SK-N-SH treated with all-trans-retinoic acid at 6 μM for 48 hours (cell line): ENCODE measurements around the gene CEP131.

Experiments
- ATAC-seq: fragments of 200-7000 bp; cut with Tn5 transposase; 3 replicates; pipeline ENCODE4 v1.9.1; 2020; ENCODE audit warnings: mild to moderate bottlenecking, moderate library complexity
- ARNTL ChIP-seq: fragments of 450-650 bp; formaldehyde crosslinking; IDR thresholded peaks from 2 replicates; pipeline ENCODE4 v1.5.0; 2020; ENCODE audit warnings: low read depth, mild to moderate bottlenecking, moderate library complexity, borderline replicate concordance
- BACH2 ChIP-seq: fragments of 250-450 bp; sonication (Bioruptor Pico); IDR thresholded peaks from 2 replicates; pipeline ENCODE4 v1.9.0; 2021; ENCODE audit warnings: mild to moderate bottlenecking, borderline replicate concordance
- CSDC2 ChIP-seq: fragments of 250-450 bp; sonication (Bioruptor Pico); IDR thresholded peaks from 2 replicates; pipeline ENCODE4 v1.5.0; 2020; ENCODE audit warnings: mild to moderate bottlenecking, moderate library complexity
- ESRRG ChIP-seq: fragments of 250-450 bp; sonication (Bioruptor Pico); IDR thresholded peaks from 2 replicates; pipeline ENCODE4 v1.6.1; 2021; ENCODE audit warnings: mild to moderate bottlenecking
- ISL1 ChIP-seq: fragments of 250-450 bp; sonication (Bioruptor Pico); IDR thresholded peaks from 2 replicates; pipeline ENCODE4 v2.1.2; 2022; ENCODE audit warnings: mild to moderate bottlenecking, moderate library complexity
- OSR1 ChIP-seq: fragments of 250-450 bp; sonication (Bioruptor Pico); IDR thresholded peaks from 2 replicates; pipeline ENCODE4 v1.8.0; 2022; ENCODE audit warnings: moderate library complexity, mild to moderate bottlenecking, inconsistent platforms
- PPARA ChIP-seq: fragments of 250-450 bp; sonication (Bioruptor Pico); IDR thresholded peaks from 2 replicates; pipeline ENCODE4 v1.5.0; 2020; ENCODE audit warnings: mild to moderate bottlenecking, borderline replicate concordance
- RARB ChIP-seq: fragments of 250-450 bp; sonication (Bioruptor Pico); IDR thresholded peaks from 2 replicates; pipeline ENCODE4 v1.8.0; 2021; ENCODE audit warnings: mild to moderate bottlenecking, moderate library complexity
- SNAI2 ChIP-seq: fragments of 250-450 bp; sonication (Bioruptor Pico); IDR thresholded peaks from 2 replicates; pipeline ENCODE4 v1.5.0; 2020; ENCODE audit warnings: mild to moderate bottlenecking, moderate library complexity
- TCF4 ChIP-seq: fragments of 250-450 bp; sonication (Bioruptor Pico); IDR thresholded peaks from 2 replicates; pipeline ENCODE4 v1.8.0; 2021; ENCODE audit warnings: mild to moderate bottlenecking, moderate library complexity, borderline replicate concordance
- TOX ChIP-seq: fragments of 250-450 bp; sonication (Bioruptor Pico); IDR thresholded peaks from 2 replicates; pipeline ENCODE4 v1.8.0; 2021; ENCODE audit warnings: mild to moderate bottlenecking, moderate library complexity, borderline replicate concordance
- ZC3H10 ChIP-seq: fragments of 250-450 bp; sonication (Bioruptor Pico); IDR thresholded peaks from 2 replicates; pipeline ENCODE4 v1.5.1; 2021; ENCODE audit warnings: mild to moderate bottlenecking, moderate library complexity
- ZFP3 ChIP-seq: fragments of 250-450 bp; sonication (Bioruptor Pico); IDR thresholded peaks from 2 replicates; pipeline ENCODE4 v1.5.0; 2020; ENCODE audit warnings: mild to moderate bottlenecking, moderate library complexity
- ZFP30 ChIP-seq: fragments of 450-650 bp; formaldehyde crosslinking; IDR thresholded peaks from 2 replicates; pipeline ENCODE4 v1.5.0; 2022; ENCODE audit warnings: mild to moderate bottlenecking, moderate library complexity
- ZNF565 ChIP-seq: fragments of 450-650 bp; formaldehyde crosslinking; conservative IDR thresholded peaks from 2 replicates; pipeline ENCODE4 v1.5.0; 2020; ENCODE audit warnings: low read depth, mild to moderate bottlenecking, moderate library complexity
- ZNF70 ChIP-seq: fragments of 450-650 bp; formaldehyde crosslinking; IDR thresholded peaks from 2 replicates; pipeline ENCODE4 v1.5.0; 2020; ENCODE audit warnings: mild to moderate bottlenecking, moderate library complexity
- ZNF8 ChIP-seq: fragments of 450-650 bp; formaldehyde crosslinking; IDR thresholded peaks from 2 replicates; pipeline ENCODE4 v1.5.0; 2020; ENCODE audit warnings: mild to moderate bottlenecking, moderate library complexity
- TF ChIP-seq, protein P1 (sequence below): fragments of 250-450 bp; sonication (Bioruptor Pico); IDR thresholded peaks from 2 replicates; pipeline ENCODE4 v1.8.0; 2021; ENCODE audit warnings: low read depth, mild to moderate bottlenecking, moderate library complexity, borderline replicate concordance
- TF ChIP-seq, protein P2 (sequence below): fragments of 250-450 bp; sonication (Bioruptor Pico); IDR thresholded peaks from 2 replicates; pipeline ENCODE4 v1.8.0; 2020; ENCODE audit warnings: mild to moderate bottlenecking, moderate library complexity, borderline replicate concordance
- TF ChIP-seq, protein P3 (sequence below): fragments of 250-450 bp; sonication (Bioruptor Pico); IDR thresholded peaks from 2 replicates; pipeline ENCODE4 v1.5.0; 2020; ENCODE audit warnings: mild to moderate bottlenecking, moderate library complexity
- TF ChIP-seq, protein P4 (sequence below): fragments of 250-450 bp; sonication (Bioruptor Pico); IDR thresholded peaks from 2 replicates; pipeline ENCODE4 v1.5.1; 2021; ENCODE audit warnings: mild to moderate bottlenecking, moderate library complexity
- TF ChIP-seq, protein P5 (sequence below): fragments of 250-450 bp; sonication (Bioruptor Pico); IDR thresholded peaks from 2 replicates; pipeline ENCODE4 v1.5.1; 2020; ENCODE audit warnings: low read depth, mild to moderate bottlenecking, moderate library complexity

The CEP131 gene

DNA sequence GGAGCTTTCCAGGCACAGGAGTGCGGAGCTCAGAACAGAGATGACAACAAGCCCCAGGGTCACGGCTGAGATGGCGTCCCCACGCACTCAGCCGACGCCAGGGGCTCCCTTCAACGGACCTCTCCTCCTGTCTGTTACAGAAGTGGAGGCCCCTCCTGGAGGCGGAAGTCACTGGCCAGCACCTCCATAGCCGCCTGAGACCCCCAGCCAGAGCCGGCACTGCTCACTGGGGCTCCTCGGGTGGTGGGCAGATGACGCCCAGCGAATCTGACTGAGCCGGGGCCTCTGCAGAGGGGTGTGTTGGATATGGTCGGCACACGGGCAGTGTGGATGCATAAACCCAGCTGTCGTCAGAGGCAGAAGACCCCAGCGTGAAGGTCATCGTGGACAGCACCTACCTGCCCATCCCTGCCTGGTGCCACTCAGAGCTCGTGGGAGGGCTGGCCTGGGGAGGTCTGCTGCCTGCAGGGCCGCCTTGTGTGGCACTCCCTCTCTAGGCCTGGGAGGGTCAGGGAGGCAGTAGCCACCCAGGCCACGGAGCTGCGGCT lies 36.4 kb upstream of the CEP131 start:
- ATAC-seq: no peak
- TF ChIP-seq, protein P1, sequence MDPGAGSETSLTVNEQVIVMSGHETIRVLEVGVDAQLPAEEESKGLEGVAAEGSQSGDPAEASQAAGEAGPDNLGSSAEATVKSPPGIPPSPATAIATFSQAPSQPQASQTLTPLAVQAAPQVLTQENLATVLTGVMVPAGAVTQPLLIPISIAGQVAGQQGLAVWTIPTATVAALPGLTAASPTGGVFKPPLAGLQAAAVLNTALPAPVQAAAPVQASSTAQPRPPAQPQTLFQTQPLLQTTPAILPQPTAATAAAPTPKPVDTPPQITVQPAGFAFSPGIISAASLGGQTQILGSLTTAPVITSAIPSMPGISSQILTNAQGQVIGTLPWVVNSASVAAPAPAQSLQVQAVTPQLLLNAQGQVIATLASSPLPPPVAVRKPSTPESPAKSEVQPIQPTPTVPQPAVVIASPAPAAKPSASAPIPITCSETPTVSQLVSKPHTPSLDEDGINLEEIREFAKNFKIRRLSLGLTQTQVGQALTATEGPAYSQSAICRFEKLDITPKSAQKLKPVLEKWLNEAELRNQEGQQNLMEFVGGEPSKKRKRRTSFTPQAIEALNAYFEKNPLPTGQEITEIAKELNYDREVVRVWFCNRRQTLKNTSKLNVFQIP (CRISPR knock-in tag): no peak
- TF ChIP-seq ZNF565 (CRISPR knock-in tag): no peak
- TF ChIP-seq TOX (CRISPR knock-in tag): no peak
- TF ChIP-seq, protein P2, sequence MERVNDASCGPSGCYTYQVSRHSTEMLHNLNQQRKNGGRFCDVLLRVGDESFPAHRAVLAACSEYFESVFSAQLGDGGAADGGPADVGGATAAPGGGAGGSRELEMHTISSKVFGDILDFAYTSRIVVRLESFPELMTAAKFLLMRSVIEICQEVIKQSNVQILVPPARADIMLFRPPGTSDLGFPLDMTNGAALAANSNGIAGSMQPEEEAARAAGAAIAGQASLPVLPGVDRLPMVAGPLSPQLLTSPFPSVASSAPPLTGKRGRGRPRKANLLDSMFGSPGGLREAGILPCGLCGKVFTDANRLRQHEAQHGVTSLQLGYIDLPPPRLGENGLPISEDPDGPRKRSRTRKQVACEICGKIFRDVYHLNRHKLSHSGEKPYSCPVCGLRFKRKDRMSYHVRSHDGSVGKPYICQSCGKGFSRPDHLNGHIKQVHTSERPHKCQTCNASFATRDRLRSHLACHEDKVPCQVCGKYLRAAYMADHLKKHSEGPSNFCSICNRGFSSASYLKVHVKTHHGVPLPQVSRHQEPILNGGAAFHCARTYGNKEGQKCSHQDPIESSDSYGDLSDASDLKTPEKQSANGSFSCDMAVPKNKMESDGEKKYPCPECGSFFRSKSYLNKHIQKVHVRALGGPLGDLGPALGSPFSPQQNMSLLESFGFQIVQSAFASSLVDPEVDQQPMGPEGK: no peak
- no peak for TF ChIP-seq ISL1
- no peak for TF ChIP-seq TCF4 (CRISPR knock-in tag)
- no peak for TF ChIP-seq BACH2 (CRISPR knock-in tag)
- TF ChIP-seq ZC3H10: no peak
- no peak for TF ChIP-seq ESRRG
- TF ChIP-seq RARB: no peak
- TF ChIP-seq, protein P3, sequence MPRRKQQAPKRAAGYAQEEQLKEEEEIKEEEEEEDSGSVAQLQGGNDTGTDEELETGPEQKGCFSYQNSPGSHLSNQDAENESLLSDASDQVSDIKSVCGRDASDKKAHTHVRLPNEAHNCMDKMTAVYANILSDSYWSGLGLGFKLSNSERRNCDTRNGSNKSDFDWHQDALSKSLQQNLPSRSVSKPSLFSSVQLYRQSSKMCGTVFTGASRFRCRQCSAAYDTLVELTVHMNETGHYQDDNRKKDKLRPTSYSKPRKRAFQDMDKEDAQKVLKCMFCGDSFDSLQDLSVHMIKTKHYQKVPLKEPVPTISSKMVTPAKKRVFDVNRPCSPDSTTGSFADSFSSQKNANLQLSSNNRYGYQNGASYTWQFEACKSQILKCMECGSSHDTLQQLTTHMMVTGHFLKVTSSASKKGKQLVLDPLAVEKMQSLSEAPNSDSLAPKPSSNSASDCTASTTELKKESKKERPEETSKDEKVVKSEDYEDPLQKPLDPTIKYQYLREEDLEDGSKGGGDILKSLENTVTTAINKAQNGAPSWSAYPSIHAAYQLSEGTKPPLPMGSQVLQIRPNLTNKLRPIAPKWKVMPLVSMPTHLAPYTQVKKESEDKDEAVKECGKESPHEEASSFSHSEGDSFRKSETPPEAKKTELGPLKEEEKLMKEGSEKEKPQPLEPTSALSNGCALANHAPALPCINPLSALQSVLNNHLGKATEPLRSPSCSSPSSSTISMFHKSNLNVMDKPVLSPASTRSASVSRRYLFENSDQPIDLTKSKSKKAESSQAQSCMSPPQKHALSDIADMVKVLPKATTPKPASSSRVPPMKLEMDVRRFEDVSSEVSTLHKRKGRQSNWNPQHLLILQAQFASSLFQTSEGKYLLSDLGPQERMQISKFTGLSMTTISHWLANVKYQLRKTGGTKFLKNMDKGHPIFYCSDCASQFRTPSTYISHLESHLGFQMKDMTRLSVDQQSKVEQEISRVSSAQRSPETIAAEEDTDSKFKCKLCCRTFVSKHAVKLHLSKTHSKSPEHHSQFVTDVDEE (CRISPR knock-in tag): no peak
- no peak for TF ChIP-seq ZFP30
- TF ChIP-seq ZNF8: no peak
- TF ChIP-seq ZFP3 (CRISPR knock-in tag): no peak
- no peak for TF ChIP-seq SNAI2 (CRISPR knock-in tag)
- TF ChIP-seq OSR1 (CRISPR knock-in tag): no peak

DNA sequence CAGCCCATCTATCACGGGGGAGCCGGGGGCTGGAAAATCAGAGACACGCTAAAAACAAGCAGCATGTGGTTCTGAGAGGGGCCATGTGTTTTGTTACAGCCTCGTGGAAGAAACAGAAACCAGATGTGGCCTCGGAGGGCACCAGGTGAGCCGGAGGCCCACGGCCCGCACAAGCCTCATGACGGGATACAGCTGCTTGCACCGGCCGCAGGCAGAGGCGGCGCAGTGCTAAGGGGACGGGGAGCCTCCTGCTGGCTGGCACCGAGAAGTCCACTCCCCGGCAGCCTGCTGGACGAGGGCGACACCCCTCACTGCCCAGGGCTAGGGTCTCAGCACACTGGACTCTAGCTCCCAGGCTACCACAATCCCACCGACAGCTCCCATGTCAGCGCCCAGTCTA lies 35.5 kb upstream of the CEP131 start:
- TF ChIP-seq SNAI2 (CRISPR knock-in tag): no peak
- TF ChIP-seq TCF4 (CRISPR knock-in tag): peak; percentile 72; the same call in 1 of the 2 replicates
- TF ChIP-seq, all 23 proteins: peak for 1
- peak; percentile 20; the same call in 1 of the 3 replicates for ATAC-seq

DNA sequence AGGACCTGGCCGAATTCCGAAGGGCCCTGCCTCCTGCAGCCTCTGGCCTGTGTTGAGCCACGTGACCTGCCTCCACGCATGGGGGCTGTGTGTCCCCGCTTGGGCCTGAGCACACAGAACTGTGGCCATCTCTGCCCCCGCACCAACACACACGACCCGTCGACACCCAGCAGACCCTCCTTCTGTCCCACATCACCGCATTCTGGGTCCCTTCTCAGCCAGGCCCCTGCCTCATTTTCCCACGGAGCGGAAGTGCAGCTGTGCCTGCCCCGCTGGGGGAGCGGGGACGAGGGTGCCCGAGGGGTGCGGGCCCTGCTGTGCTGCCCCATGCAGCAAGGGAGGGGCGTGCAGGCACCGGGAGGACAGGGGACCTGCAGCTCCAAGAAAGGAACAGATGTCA lies 34.8 kb upstream of the CEP131 start:
- TF ChIP-seq OSR1 (CRISPR knock-in tag) (no peak), PPARA (CRISPR knock-in tag) (no peak), ZFP30 (no peak), ZNF70 (CRISPR knock-in tag) (no peak), RARB (no peak), ZC3H10 (no peak), SNAI2 (CRISPR knock-in tag) (no peak), ARNTL (CRISPR knock-in tag) (no peak), CSDC2 (CRISPR knock-in tag) (no peak), ZFP3 (CRISPR knock-in tag) (no peak), BACH2 (CRISPR knock-in tag) (no peak)
- TF ChIP-seq, protein P4, sequence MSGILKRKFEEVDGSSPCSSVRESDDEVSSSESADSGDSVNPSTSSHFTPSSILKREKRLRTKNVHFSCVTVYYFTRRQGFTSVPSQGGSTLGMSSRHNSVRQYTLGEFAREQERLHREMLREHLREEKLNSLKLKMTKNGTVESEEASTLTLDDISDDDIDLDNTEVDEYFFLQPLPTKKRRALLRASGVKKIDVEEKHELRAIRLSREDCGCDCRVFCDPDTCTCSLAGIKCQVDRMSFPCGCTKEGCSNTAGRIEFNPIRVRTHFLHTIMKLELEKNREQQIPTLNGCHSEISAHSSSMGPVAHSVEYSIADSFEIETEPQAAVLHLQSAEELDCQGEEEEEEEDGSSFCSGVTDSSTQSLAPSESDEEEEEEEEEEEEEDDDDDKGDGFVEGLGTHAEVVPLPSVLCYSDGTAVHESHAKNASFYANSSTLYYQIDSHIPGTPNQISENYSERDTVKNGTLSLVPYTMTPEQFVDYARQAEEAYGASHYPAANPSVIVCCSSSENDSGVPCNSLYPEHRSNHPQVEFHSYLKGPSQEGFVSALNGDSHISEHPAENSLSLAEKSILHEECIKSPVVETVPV (CRISPR knock-in tag): no peak
- TF ChIP-seq, protein P5, sequence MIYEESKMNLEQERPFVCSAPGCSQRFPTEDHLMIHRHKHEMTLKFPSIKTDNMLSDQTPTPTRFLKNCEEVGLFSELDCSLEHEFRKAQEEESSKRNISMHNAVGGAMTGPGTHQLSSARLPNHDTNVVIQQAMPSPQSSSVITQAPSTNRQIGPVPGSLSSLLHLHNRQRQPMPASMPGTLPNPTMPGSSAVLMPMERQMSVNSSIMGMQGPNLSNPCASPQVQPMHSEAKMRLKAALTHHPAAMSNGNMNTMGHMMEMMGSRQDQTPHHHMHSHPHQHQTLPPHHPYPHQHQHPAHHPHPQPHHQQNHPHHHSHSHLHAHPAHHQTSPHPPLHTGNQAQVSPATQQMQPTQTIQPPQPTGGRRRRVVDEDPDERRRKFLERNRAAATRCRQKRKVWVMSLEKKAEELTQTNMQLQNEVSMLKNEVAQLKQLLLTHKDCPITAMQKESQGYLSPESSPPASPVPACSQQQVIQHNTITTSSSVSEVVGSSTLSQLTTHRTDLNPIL (CRISPR knock-in tag): no peak
- TF ChIP-seq, protein P2: no peak
- TF ChIP-seq, protein P1 (CRISPR knock-in tag): no peak
- TF ChIP-seq, all 23 proteins: peak for 0
- ATAC-seq: no peak
